Endothelial cell of umbilical vein (primary cell): Measurements from ENCODE around the gene ATP12A. TPM values are rescaled to one million over a fixed set of nuclear protein-coding genes. Genes with fewer than 3 reads are reported as not detected.

Source experiments
- BruUV-seq: library from RNA; stranded (reverse); fragments of 400-500 nt; replicated peaks from 2 replicates; lab custom pipeline; 2021; lab: Mats Ljungman, UMichigan
- CTCF ChIA-PET: fragments of 300-600, 350-600 bp; sonication (Branson Sonifier 250); formaldehyde crosslinking; loops from one replicate; lab custom pipeline; 2021; ENCODE audit warnings: antibody characterized with exemption, inconsistent platforms; lab: Charles Lee
- POLR2A ChIA-PET: fragments of 300-600, 350-600 bp; sonication (Branson Sonifier 250); formaldehyde crosslinking; loops from one replicate; lab custom pipeline; 2021; ENCODE audit warnings: antibody characterized with exemption, inconsistent platforms; lab: Charles Lee
- DNase-seq: peaks from one replicate; pipeline ENCODE4 v3.0.0-alpha.2; 2011; ENCODE audit warnings: low read depth, low spot score
- FAIRE-seq: peaks from 2 replicates; lab custom pipeline; 2011; peaks lifted over from hg19 to GRCh38; lab: Jason Lieb, UNC
- H2AFZ ChIP-seq: 2 replicates; pipeline ENCODE4 v1.6.0; 2012; ENCODE audit warnings: low read depth, low read length, control low read depth, inconsistent platforms
- H3K27ac ChIP-seq: 2 replicates; pipeline ENCODE4 v1.5.1; 2011; ENCODE audit warnings: low read depth, mild to moderate bottlenecking, control low read depth, low read length, moderate library complexity; ENCODE audit not compliant: insufficient read depth
- H3K27me3 ChIP-seq, 2 experiments: 2 replicates each; pipeline versions ENCODE4 v1.6.0 to v1.6.1; 2011; ENCODE audit warnings: low read length in 2 of 2, mixed read lengths in 1 of 2; ENCODE audit not compliant: control insufficient read depth in 2 of 2, insufficient read depth in 2 of 2
- H3K36me3 ChIP-seq, 2 experiments: 2 replicates in 1 of 2; 3 replicates in 1 of 2; pipeline ENCODE4 v1.5.1; 2011; ENCODE audit warnings: low read length in 2 of 2, mild to moderate bottlenecking in 1 of 2, moderate library complexity in 1 of 2; ENCODE audit not compliant: control insufficient read depth in 2 of 2, insufficient read depth in 2 of 2; ENCODE audit errors: extremely low read depth in 1 of 2
- H3K4me1 ChIP-seq: 3 replicates; pipeline ENCODE4 v1.5.1; 2011; ENCODE audit warnings: mild to moderate bottlenecking, low read length; ENCODE audit not compliant: control insufficient read depth, insufficient read depth; ENCODE audit errors: extremely low read depth
- H3K4me2 ChIP-seq: 2 replicates; pipeline ENCODE4 v1.6.1; 2011; ENCODE audit warnings: low read length, control low read depth, mixed read lengths; ENCODE audit not compliant: insufficient read depth
- H3K4me3 ChIP-seq, 3 experiments: fragments of 200-600 bp in 1 of 3; sonication (generic), shearing (Covaris generic) in 1 of 3; replicated peaks in 1 of 3; 2 replicates each; pipeline ENCODE4 v1.5.1; 2011 to 2016; ENCODE audit warnings: control low read depth in 3 of 3, low read length in 3 of 3, mild to moderate bottlenecking in 2 of 3, inconsistent platforms in 1 of 3, low read depth in 1 of 3, moderate library complexity in 1 of 3; ENCODE audit not compliant: insufficient read depth in 1 of 3
- H3K79me2 ChIP-seq: 2 replicates; pipeline ENCODE4 v1.6.0; 2012; ENCODE audit warnings: low read length, inconsistent platforms; ENCODE audit not compliant: control insufficient read depth, insufficient read depth
- H3K9ac ChIP-seq: replicated peaks from 2 replicates; pipeline ENCODE3; 2011; ENCODE audit warnings: low read length, control low read depth; ENCODE audit not compliant: insufficient read depth; ENCODE audit errors: extremely low read depth
- H3K9me1 ChIP-seq: replicated peaks from 3 replicates; pipeline ENCODE4 v1.6.0; 2011; ENCODE audit warnings: mild to moderate bottlenecking, low read length; ENCODE audit not compliant: control insufficient read depth, insufficient read depth; ENCODE audit errors: extremely low read depth
- H3K9me3 ChIP-seq: replicated peaks from 2 replicates; pipeline ENCODE4 v1.5.1; 2012; ENCODE audit warnings: low read length, inconsistent platforms; ENCODE audit not compliant: control insufficient read depth, insufficient read depth
- H4K20me1 ChIP-seq: replicated peaks from 2 replicates; pipeline ENCODE3; 2011; ENCODE audit warnings: mild to moderate bottlenecking, low read length; ENCODE audit not compliant: control insufficient read depth, insufficient read depth; ENCODE audit errors: extremely low read depth
- EZH2 ChIP-seq: IDR thresholded peaks from 2 replicates; pipeline ENCODE4 v1.6.1; 2012; ENCODE audit warnings: borderline replicate concordance, low read depth, mild to moderate bottlenecking, moderate library complexity, low read length, inconsistent platforms; ENCODE audit not compliant: severe bottlenecking
- FOS ChIP-seq: IDR thresholded peaks from 2 replicates; pipeline ENCODE4 v1.6.1; 2011; ENCODE audit warnings: mild to moderate bottlenecking, low read length, moderate library complexity, borderline replicate concordance; ENCODE audit not compliant: insufficient read depth
- GATA2 ChIP-seq: IDR thresholded peaks from 2 replicates; pipeline ENCODE4 v1.7.0; 2011; ENCODE audit warnings: low read depth, mild to moderate bottlenecking, moderate library complexity, mixed read lengths, low read length; ENCODE audit not compliant: insufficient read length, insufficient read depth
- JUN ChIP-seq: IDR thresholded peaks from 2 replicates; pipeline ENCODE4 v1.6.1; 2011; ENCODE audit warnings: borderline replicate concordance, low read depth; ENCODE audit not compliant: insufficient read length, insufficient read depth
- MYC ChIP-seq: IDR thresholded peaks from one replicate; pipeline ENCODE4 v1.6.1; 2011; ENCODE audit warnings: mild to moderate bottlenecking, low read depth, low read length
- POLR2A ChIP-seq: IDR thresholded peaks from 2 replicates; pipeline ENCODE4 v1.6.1; 2012; ENCODE audit warnings: low read depth, mild to moderate bottlenecking, control low read depth, low read length
- POLR2AphosphoS5 ChIP-seq: IDR thresholded peaks from 2 replicates; pipeline ENCODE4 v1.6.1; 2012; ENCODE audit warnings: low read depth, mild to moderate bottlenecking, control low read depth, low read length, moderate library complexity; ENCODE audit not compliant: insufficient read depth
- dilution Hi-C: fragments of 300-500 bp; cut with MboI; formaldehyde crosslinking; loops from one replicate; pipeline ENCODE4 v1.15.0; 2019; ENCODE audit warnings: low sequenced_read_pairs; ENCODE audit not compliant: extremely low pct_ligation_motif_present
- intact Hi-C: fragments of 100-400 bp; cut with micrococcal nuclease; formaldehyde crosslinking; loops from one replicate; pipeline ENCODE4 v1.10.0; 2022
- polyA plus RNA-seq, 4 experiments: library from polyadenylated mRNA; depleted of rRNA in 3 of 4; stranded (reverse) in 3 of 4; unstranded in 1 of 4; fragments of >200 nt; gene quantifications; 2 replicates each; pipeline versions ENCODE4 v1.2.1 to v1.2.3, GENCODE V29; 2011 to 2012; ENCODE audit warnings: missing spikeins in 1 of 4
- total RNA-seq: library from RNA; stranded (reverse); gene quantifications from 2 replicates; pipeline ENCODE4 v1.2.3, GENCODE V29; 2021
- TF ChIP-seq, protein P1 (sequence below), 2 donors: IDR thresholded peaks; 1 replicate in 1 of 2; 2 replicates in 1 of 2; pipeline ENCODE4 v1.5.1; 2011; ENCODE audit warnings: low read length in 2 of 2, mild to moderate bottlenecking in 2 of 2, moderate library complexity in 2 of 2, control low read depth in 1 of 2, inconsistent platforms in 1 of 2, low read depth in 1 of 2; ENCODE audit not compliant: insufficient read depth in 1 of 2; ENCODE audit errors: extremely low read depth in 1 of 2
- TF ChIP-seq, protein P2 (sequence below): IDR thresholded peaks from 2 replicates; pipeline ENCODE4 v1.6.1; 2011; ENCODE audit not compliant: insufficient read depth, insufficient read length

The ATP12A gene
- total and polyA plus RNA-seq, 2 donors (not counting 3 experiments of a cell fraction or from before 2014, with no cell fraction given): not detected

DNA sequence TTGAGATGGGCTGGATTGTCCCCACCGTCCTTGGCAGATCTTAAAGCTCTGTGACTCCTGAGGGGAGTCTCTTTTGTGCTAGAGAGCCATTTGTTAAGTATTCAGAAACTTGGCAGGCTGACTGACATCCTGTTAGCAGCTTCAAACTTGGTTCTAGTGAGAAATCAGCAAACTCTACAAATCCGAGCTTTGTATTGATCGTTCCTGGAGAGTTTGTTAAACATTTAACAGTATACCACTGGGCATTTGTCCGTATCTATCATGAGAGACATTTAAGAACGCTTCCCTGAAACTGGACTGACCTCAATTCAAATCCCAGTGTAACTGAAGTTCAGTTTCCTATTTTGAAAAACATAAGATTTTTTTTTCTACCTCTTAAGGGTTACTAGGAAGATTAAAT lies 3.1 kb downstream of the ATP12A start:
- H3K4me1 ChIP-seq: no peaks in the 10 kb centered on the region
- H3K4me3 ChIP-seq: no peak overlapping the region
- no peaks in the 10 kb centered on the region for H3K9me1 ChIP-seq
- CTCF ChIA-PET: interaction anchor here (0.7 to 1.5 kb wide), 8 partner anchors 10 to 312 kb away, joined by 3 to 6 read pairs (median 4); no protein-coding TSS in a partner anchor
- no peaks in the 10 kb centered on the region for H3K9me3 ChIP-seq
- no peak overlapping the region for H3K4me2 ChIP-seq
- no TSS peak for BruUV-seq
- H2AFZ ChIP-seq: no peak overlapping the region
- dilution Hi-C loops (no loop called here), intact Hi-C loops (no loop called here)
- no peak overlapping the region for H3K27ac ChIP-seq
- peaks cover 16 to 28% of the 10 kb centered on the region in 2 experiments for H3K27me3 ChIP-seq
- H3K9ac ChIP-seq: no peak overlapping the region
- no peak for TF ChIP-seq JUN
- TF ChIP-seq POLR2AphosphoS5: no peak
- no peak for TF ChIP-seq POLR2A
- TF ChIP-seq MYC: no peak
- TF ChIP-seq GATA2: no peak
- TF ChIP-seq, protein P1, sequence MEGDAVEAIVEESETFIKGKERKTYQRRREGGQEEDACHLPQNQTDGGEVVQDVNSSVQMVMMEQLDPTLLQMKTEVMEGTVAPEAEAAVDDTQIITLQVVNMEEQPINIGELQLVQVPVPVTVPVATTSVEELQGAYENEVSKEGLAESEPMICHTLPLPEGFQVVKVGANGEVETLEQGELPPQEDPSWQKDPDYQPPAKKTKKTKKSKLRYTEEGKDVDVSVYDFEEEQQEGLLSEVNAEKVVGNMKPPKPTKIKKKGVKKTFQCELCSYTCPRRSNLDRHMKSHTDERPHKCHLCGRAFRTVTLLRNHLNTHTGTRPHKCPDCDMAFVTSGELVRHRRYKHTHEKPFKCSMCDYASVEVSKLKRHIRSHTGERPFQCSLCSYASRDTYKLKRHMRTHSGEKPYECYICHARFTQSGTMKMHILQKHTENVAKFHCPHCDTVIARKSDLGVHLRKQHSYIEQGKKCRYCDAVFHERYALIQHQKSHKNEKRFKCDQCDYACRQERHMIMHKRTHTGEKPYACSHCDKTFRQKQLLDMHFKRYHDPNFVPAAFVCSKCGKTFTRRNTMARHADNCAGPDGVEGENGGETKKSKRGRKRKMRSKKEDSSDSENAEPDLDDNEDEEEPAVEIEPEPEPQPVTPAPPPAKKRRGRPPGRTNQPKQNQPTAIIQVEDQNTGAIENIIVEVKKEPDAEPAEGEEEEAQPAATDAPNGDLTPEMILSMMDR (IDR thresholded peaks at IDR 0.05; ENCODE audit: extremely low read depth in 1 of 2, insufficient read depth in 1 of 2, low read depth in 1 of 2, low read length in 2 of 2): no peak
- TF ChIP-seq FOS: no peak
- no peak for TF ChIP-seq EZH2
- TF ChIP-seq, protein P2, sequence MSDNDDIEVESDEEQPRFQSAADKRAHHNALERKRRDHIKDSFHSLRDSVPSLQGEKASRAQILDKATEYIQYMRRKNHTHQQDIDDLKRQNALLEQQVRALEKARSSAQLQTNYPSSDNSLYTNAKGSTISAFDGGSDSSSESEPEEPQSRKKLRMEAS: no peak
- H3K36me3 ChIP-seq: no peaks in the 10 kb centered on the region
- H4K20me1 ChIP-seq: no peaks in the 10 kb centered on the region
- DNase-seq: no peak
- FAIRE-seq: no peak
- POLR2A ChIA-PET: no interaction called here
- H3K79me2 ChIP-seq: no peaks in the 10 kb centered on the region
